ENCODE measurements around the gene NOTCH1. TPM values are rescaled to one million over a fixed set of nuclear protein-coding genes. Genes with fewer than 3 reads are reported as not detected.

NOTCH1 gene
- total and polyA plus RNA-seq, 2 of the 8 experiments (the other 6 are each of a cell fraction or from before 2014, with no cell fraction given): 6.9 to 55.6 TPM

DNA sequence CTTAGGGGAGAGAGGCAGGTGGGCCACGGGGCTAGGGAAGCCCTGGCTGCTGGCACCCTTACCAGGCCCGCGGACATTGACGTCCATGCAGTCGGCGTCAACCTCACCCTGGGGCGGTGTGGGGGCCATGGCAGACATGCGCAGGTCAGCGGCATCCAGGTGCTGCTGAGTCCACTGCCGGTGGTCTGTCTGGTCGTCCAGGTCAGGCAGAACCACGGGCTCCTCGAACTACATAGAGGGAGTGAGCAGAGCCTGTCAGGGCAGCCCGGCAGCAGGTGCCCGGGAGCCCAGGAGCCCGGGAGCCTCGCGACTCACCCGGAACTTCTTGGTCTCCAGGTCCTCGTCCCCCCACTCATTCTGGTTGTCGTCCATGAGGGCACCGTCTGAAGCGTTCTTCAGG is 44.2 kb downstream of the NOTCH1 start (continued):
- no peak for TF ChIP-seq CTBP2 (IDR thresholded peaks at IDR 0.05; ENCODE audit: borderline replicate concordance, insufficient read depth, insufficient read length, low read length)
- no peak for TF ChIP-seq SP1 (IDR thresholded peaks at IDR 0.05; ENCODE audit: low read depth, low read length)
- TF ChIP-seq SP4 (IDR thresholded peaks at IDR 0.05; ENCODE audit: low read length): no peak
